Esophagus muscularis mucosa (tissue), 3 donors: ENCODE results near the gene MAGEF1.

ENCODE experiments used
- CTCF ChIP-seq, 3 experiments: fragments of 200-600 bp in 2 of 3; fragments of 450-650 bp in 1 of 3; sonication (generic) in 2 of 3; IDR thresholded peaks; one replicate each; pipeline ENCODE4 v1.5.1; 2017 to 2019; ENCODE audit warnings: antibody characterized with exemption in 3 of 3, mild to moderate bottlenecking in 2 of 3, moderate library complexity in 1 of 3
- POLR2AphosphoS5 ChIP-seq, 2 donors: sonication (generic); formaldehyde crosslinking; IDR thresholded peaks; one replicate each; pipeline ENCODE4 v1.6.1; 2017; ENCODE audit warnings: antibody characterized with exemption in 2 of 2

- TF ChIP-seq CTCF (IDR thresholded peaks at IDR 0.05) = no peak
- no peak for TF ChIP-seq POLR2AphosphoS5 (IDR thresholded peaks at IDR 0.05)
These were observed 21.3 kb upstream of the MAGEF1 start for GRCh38 chr3:184733181-184733580.
